CD14-positive monocyte (primary cell): Measurements from ENCODE around the gene KISS1R. TPM values are rescaled to one million over a fixed set of nuclear protein-coding genes. Genes with fewer than 3 reads are reported as not detected.

Source experiments
- DNase-seq, 3 donors: peaks; one replicate each; pipeline ENCODE4 v3.0.0-alpha.2; 2011 to 2022
- H2AFZ ChIP-seq: 2 replicates; pipeline ENCODE4 v1.6.0; 2012; ENCODE audit warnings: mild to moderate bottlenecking, low read depth, low read length, inconsistent platforms; ENCODE audit not compliant: insufficient read depth, poor library complexity, severe bottlenecking
- H3K27ac ChIP-seq, 2 donors: 1 replicate in 1 of 2; 2 replicates in 1 of 2; pipeline ENCODE4 v1.5.1; 2012 to 2013; ENCODE audit warnings: low read length in 2 of 2, control low read depth in 1 of 2, inconsistent platforms in 1 of 2, low read depth in 1 of 2, mild to moderate bottlenecking in 1 of 2
- H3K27me3 ChIP-seq, 2 donors: one replicate each; pipeline versions ENCODE4 v1.6.0 to v1.6.1; 2011 to 2013; ENCODE audit warnings: low read length in 2 of 2; ENCODE audit not compliant: control insufficient read depth in 2 of 2, insufficient read depth in 2 of 2
- H3K36me3 ChIP-seq, 2 donors: replicated peaks in 1 of 2; 1 replicate in 1 of 2; 2 replicates in 1 of 2; pipeline versions ENCODE4 v1.5.1 to v1.6.1; 2012 to 2013; ENCODE audit warnings: low read length in 2 of 2, control low read depth in 1 of 2, inconsistent platforms in 1 of 2, mild to moderate bottlenecking in 1 of 2; ENCODE audit not compliant: insufficient read depth in 2 of 2, control insufficient read depth in 1 of 2
- H3K4me1 ChIP-seq, 2 donors: 1 replicate in 1 of 2; 2 replicates in 1 of 2; pipeline versions ENCODE4 v1.5.1 to v1.6.1; 2012 to 2013; ENCODE audit warnings: low read length in 2 of 2, control low read depth in 1 of 2, inconsistent platforms in 1 of 2, mild to moderate bottlenecking in 1 of 2, moderate library complexity in 1 of 2; ENCODE audit not compliant: insufficient read depth in 2 of 2, control insufficient read depth in 1 of 2
- H3K4me2 ChIP-seq: replicated peaks from 2 replicates; pipeline ENCODE3; 2012; ENCODE audit warnings: low read length, moderate library complexity, mild to moderate bottlenecking; ENCODE audit not compliant: poor library complexity, severe bottlenecking; ENCODE audit errors: extremely low read depth
- H3K4me3 ChIP-seq, 3 experiments: fragments of 200-600 bp in 1 of 3; sonication (generic) in 1 of 3; replicated peaks in 1 of 3; 1 replicate in 2 of 3; 2 replicates in 1 of 3; pipeline ENCODE4 v1.5.1; 2011 to 2013; ENCODE audit warnings: low read length in 3 of 3, mild to moderate bottlenecking in 3 of 3, control low read depth in 2 of 3, low read depth in 2 of 3, inconsistent platforms in 1 of 3, moderate library complexity in 1 of 3
- H3K79me2 ChIP-seq: 2 replicates; pipeline ENCODE4 v1.6.0; 2012; ENCODE audit warnings: mild to moderate bottlenecking, control low read depth, inconsistent platforms, low read length, moderate library complexity; ENCODE audit not compliant: insufficient read depth
- H3K9ac ChIP-seq: 2 replicates; pipeline ENCODE4 v1.6.0; 2017; ENCODE audit warnings: low read length, mild to moderate bottlenecking; ENCODE audit not compliant: insufficient read depth, poor library complexity, severe bottlenecking
- H3K9me3 ChIP-seq, 2 donors: replicated peaks in 1 of 2; 1 replicate in 1 of 2; 2 replicates in 1 of 2; pipeline versions ENCODE4 v1.5.1 to v1.6.1; 2012 to 2013; ENCODE audit warnings: low read length in 2 of 2, control low read depth in 1 of 2; ENCODE audit not compliant: control insufficient read depth in 1 of 2, insufficient read depth in 1 of 2
- H4K20me1 ChIP-seq: 2 replicates; pipeline ENCODE4 v1.6.0; 2012; ENCODE audit warnings: mild to moderate bottlenecking, low read length, control low read depth, moderate library complexity; ENCODE audit not compliant: insufficient read depth
- H3K27ac Mint-ChIP-seq, 7 donors: one replicate each; pipeline ENCODE4 v1.8.0; 2020; ENCODE audit warnings: mild to moderate bottlenecking in 7 of 7, mixed read lengths in 7 of 7, moderate library complexity in 6 of 7, inconsistent platforms in 2 of 7
- H3K27me3 Mint-ChIP-seq, 3 donors: one replicate each; pipeline ENCODE4 v1.8.0; 2021 to 2022; ENCODE audit warnings: low read depth in 3 of 3, mild to moderate bottlenecking in 3 of 3, mixed read lengths in 3 of 3, moderate library complexity in 3 of 3, inconsistent platforms in 1 of 3
- H3K36me3 Mint-ChIP-seq, 2 donors: one replicate each; pipeline ENCODE4 v1.8.0; 2020; ENCODE audit warnings: mixed read lengths in 2 of 2, inconsistent platforms in 1 of 2, mild to moderate bottlenecking in 1 of 2
- H3K4me1 Mint-ChIP-seq: one replicate; pipeline ENCODE4 v1.8.0; 2020; ENCODE audit warnings: mild to moderate bottlenecking, mixed read lengths
- H3K4me3 Mint-ChIP-seq, 2 donors: one replicate each; pipeline ENCODE4 v1.8.0; 2020; ENCODE audit warnings: mild to moderate bottlenecking in 2 of 2, mixed read lengths in 2 of 2, moderate library complexity in 1 of 2
- H3K9me3 Mint-ChIP-seq, 7 donors: one replicate each; pipeline ENCODE4 v1.8.0; 2020 to 2022; ENCODE audit warnings: mixed read lengths in 7 of 7, mild to moderate bottlenecking in 6 of 7, moderate library complexity in 6 of 7, inconsistent platforms in 2 of 7
- WGBS: methylation state at CpG from one replicate; pipeline ENCODE4 v1.1.5; 2013; ENCODE audit warnings: missing lambda C conversion rate; ENCODE audit not compliant: insufficient coverage; 5-methylcytosine and 5-hydroxymethylcytosine counted together
- intact Hi-C, 2 donors: fragments of 100-400 bp; cut with micrococcal nuclease; formaldehyde crosslinking; loops; one replicate each; pipeline versions ENCODE4 v1.15.0 to v1.15.1; 2023
- polyA plus RNA-seq, 3 donors: library from polyadenylated mRNA; depleted of rRNA in 1 of 3; unstranded in 2 of 3; stranded (reverse) in 1 of 3; fragments of 300-500 nt in 2 of 3; fragments of >200 nt in 1 of 3; fragmentation: Illumina TruSeq in 2 of 3; gene quantifications; 1 replicate in 2 of 3; 2 replicates in 1 of 3; pipeline ENCODE4 v1.2.3, GENCODE V29; 2012 to 2021
- TF ChIP-seq, protein P1 (sequence below): fragments of 200-600 bp; IDR thresholded peaks from one replicate; pipeline ENCODE4 v1.8.0; 2022; ENCODE audit warnings: antibody characterized with exemption, mild to moderate bottlenecking

KISS1R gene
- polyA plus RNA-seq, 3 donors = not detected

- DNase-seq = no peak
- Histone ChIP-seq H3K9ac (no peak overlapping the region), H2AFZ (no peak overlapping the region), H3K79me2 (peaks cover 13% of the 10 kb centered on the region), H3K9me3 (no peaks in the 10 kb centered on the region), H3K4me3 (no peak overlapping the region), H4K20me1 (peaks cover 11% of the 10 kb centered on the region), H3K4me2 (no peak overlapping the region), H3K27me3 (no peaks in the 10 kb centered on the region), H3K36me3 (peaks cover 30 to 56% of the 10 kb centered on the region in 2 donors), H3K27ac (no peak overlapping the region), H3K4me1 (peaks cover 14% of the 10 kb centered on the region in 2 donors)
- intact Hi-C loops = no loop called here
- H3K27ac Mint-ChIP-seq = peak overlapping the region in 2 of 7 donors; percentile 6 to 73
- peak overlapping the region in 1 of 2 donors; percentile 16 for H3K4me3 Mint-ChIP-seq
- H3K4me1 Mint-ChIP-seq = peaks cover 16% of the 10 kb centered on the region
- no peaks in the 10 kb centered on the region for H3K27me3 Mint-ChIP-seq
- no peaks in the 10 kb centered on the region for H3K9me3 Mint-ChIP-seq
- H3K36me3 Mint-ChIP-seq = peaks cover 32 to 71% of the 10 kb centered on the region in 2 donors
- 86% methylated on average over 19 of the region's 30 CpGs for WGBS
- TF ChIP-seq, protein P1, sequence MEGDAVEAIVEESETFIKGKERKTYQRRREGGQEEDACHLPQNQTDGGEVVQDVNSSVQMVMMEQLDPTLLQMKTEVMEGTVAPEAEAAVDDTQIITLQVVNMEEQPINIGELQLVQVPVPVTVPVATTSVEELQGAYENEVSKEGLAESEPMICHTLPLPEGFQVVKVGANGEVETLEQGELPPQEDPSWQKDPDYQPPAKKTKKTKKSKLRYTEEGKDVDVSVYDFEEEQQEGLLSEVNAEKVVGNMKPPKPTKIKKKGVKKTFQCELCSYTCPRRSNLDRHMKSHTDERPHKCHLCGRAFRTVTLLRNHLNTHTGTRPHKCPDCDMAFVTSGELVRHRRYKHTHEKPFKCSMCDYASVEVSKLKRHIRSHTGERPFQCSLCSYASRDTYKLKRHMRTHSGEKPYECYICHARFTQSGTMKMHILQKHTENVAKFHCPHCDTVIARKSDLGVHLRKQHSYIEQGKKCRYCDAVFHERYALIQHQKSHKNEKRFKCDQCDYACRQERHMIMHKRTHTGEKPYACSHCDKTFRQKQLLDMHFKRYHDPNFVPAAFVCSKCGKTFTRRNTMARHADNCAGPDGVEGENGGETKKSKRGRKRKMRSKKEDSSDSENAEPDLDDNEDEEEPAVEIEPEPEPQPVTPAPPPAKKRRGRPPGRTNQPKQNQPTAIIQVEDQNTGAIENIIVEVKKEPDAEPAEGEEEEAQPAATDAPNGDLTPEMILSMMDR = no peak
These were observed 28.4 kb upstream of the KISS1R start for GRCh38 chr19:888581-889385.

GRCh38 chr19:889662-890295, 27.4 kb upstream of the KISS1R start:
- Histone ChIP-seq H3K9ac (no peak overlapping the region), H3K4me3 (no peak overlapping the region), H3K4me1 (peaks cover 15 to 19% of the 10 kb centered on the region in 2 donors), H3K79me2 (peaks cover 13% of the 10 kb centered on the region), H3K27me3 (no peaks in the 10 kb centered on the region), H3K4me2 (no peak overlapping the region), H3K9me3 (no peaks in the 10 kb centered on the region), H3K27ac (no peak overlapping the region), H2AFZ (no peak overlapping the region), H3K36me3 (peaks cover 25 to 46% of the 10 kb centered on the region in 2 donors), H4K20me1 (peaks cover 11% of the 10 kb centered on the region)
- H3K27me3 Mint-ChIP-seq = no peaks in the 10 kb centered on the region
- intact Hi-C loops = no loop called here
- peaks cover 25 to 62% of the 10 kb centered on the region in 2 donors for H3K36me3 Mint-ChIP-seq
- TF ChIP-seq, protein P1 = no peak
- no peak for DNase-seq
- H3K27ac Mint-ChIP-seq = no peak overlapping the region
- no peak overlapping the region for H3K4me3 Mint-ChIP-seq
- no peaks in the 10 kb centered on the region for H3K9me3 Mint-ChIP-seq
- peaks cover 22% of the 10 kb centered on the region for H3K4me1 Mint-ChIP-seq
- 97% methylated on average over 25 of the region's 26 CpGs for WGBS
